Measurements from ENCODE around the gene NOX5.

Gene NOX5

DNA sequence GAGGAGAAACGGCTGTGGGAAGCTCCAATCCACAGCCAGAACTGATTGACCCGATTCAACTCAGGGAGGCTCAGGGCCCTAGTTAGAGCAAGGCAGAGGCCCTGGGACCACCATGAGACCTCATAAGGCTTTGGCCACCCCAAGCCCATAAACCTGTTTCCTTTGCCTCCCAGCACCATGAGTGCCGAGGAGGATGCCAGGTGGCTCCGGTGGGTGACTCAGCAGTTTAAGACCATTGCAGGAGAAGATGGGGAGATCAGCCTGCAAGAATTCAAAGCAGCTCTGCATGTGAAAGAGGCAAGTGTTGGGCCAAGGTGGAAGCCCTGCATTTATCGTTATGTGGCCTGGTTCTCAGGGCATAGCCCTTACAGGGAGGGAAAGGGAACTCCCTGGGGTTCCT is 11.9 kb downstream of the NOX5 start:
- no peaks in the 10 kb centered on the region for H3K27me3 ChIP-seq (replicated peaks; ENCODE audit: control insufficient read depth, insufficient read depth, low read length)
- H3K36me3 ChIP-seq (ENCODE audit: control insufficient read depth, insufficient read depth, low read length, severe bottlenecking): no peaks in the 10 kb centered on the region
- DNase-seq (ENCODE audit: low read depth): no peak
- H3K4me3 ChIP-seq (ENCODE audit: low read length): no peak overlapping the region
- H3K9me3 ChIP-seq (ENCODE audit: control insufficient read depth, low read length): no peaks in the 10 kb centered on the region
- H3K4me1 ChIP-seq (ENCODE audit: control insufficient read depth, insufficient read depth, low read length): peaks cover 4% of the 10 kb centered on the region
- H3K9ac ChIP-seq (ENCODE audit: low read length): no peak overlapping the region

DNA sequence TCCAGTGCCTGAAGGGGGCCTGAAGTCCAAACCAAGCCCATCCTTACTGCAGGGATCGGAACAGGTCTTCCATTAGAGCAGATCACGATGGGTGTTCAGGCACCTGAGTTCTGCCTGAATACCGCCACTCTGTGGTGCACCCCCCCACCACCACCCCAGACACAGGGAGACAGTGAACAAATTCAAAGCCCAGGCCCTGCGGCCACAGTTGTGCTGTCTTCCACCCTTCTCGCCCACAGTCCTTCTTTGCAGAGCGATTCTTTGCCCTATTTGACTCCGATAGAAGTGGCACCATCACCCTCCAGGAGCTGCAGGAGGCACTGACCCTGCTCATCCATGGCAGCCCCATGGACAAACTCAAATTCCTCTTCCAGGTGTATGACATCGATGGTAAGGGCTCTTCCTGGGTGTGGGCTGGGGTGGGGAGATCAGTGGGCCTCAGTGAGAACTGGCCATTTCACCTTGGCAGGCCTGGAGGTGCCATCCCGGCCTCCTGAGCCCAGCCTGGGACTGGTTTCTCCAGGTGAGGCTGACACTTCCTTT is 13.6 kb downstream of the NOX5 start:
- no peak for DNase-seq (ENCODE audit: low read depth)
- H3K9me3 ChIP-seq (ENCODE audit: control insufficient read depth, low read length): no peaks in the 10 kb centered on the region
- H3K4me3 ChIP-seq (ENCODE audit: low read length): no peak overlapping the region
- H3K36me3 ChIP-seq (ENCODE audit: control insufficient read depth, insufficient read depth, low read length, severe bottlenecking): no peaks in the 10 kb centered on the region
- peaks cover 12% of the 10 kb centered on the region for H3K4me1 ChIP-seq (ENCODE audit: control insufficient read depth, insufficient read depth, low read length)
- no peaks in the 10 kb centered on the region for H3K27me3 ChIP-seq (replicated peaks; ENCODE audit: control insufficient read depth, insufficient read depth, low read length)
- H3K9ac ChIP-seq (ENCODE audit: low read length): no peak overlapping the region

DNA sequence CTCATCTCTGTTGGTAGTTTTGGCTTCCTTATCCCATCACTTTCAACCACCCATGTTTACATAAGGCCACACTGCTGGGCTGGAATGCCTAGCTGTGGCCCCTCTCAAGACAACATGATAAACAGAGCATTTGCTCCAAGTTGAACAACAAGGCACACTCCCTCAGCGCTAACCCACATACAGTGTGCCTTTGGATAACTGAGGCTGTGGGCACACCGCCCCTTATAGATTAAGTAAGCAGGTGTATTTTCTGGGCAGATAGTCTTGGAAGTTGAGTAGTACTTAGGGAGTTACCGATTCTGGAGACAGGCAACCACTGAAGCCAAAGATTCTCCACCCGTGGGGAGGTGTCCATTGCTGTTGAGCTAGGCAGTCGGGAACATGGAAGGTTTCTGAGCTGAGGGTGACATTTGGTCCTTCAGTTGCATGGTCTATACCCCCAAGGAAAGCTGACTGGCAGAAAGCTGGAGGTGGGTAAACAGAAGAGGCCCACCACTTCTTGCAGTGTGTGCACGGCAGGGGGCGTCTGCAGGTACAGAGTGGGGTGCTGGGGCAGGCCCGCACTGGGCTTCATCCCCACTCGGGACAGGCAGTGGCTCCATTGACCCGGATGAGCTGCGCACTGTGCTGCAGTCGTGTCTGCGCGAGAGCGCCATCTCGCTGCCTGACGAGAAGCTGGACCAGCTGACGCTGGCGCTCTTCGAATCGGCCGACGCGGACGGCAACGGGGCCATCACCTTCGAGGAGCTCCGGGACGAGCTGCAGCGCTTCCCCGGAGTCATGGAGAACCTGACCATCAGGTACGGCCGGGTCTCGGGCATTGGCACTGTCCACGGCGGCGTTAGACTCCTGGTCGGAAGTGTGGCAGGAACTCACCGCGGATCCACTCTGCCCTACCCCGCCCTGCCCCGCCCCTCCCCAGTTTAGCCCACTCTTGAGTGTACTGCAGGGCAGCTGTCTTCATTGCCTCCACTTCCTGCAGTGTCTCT is 16.8 kb downstream of the NOX5 start:
- H3K9ac ChIP-seq (ENCODE audit: low read length): peak overlapping the region; percentile 24
- H3K27me3 ChIP-seq (replicated peaks; ENCODE audit: control insufficient read depth, insufficient read depth, low read length): no peaks in the 10 kb centered on the region
- peak overlapping the region; percentile 72 for H3K4me3 ChIP-seq (ENCODE audit: low read length)
- no peaks in the 10 kb centered on the region for H3K9me3 ChIP-seq (ENCODE audit: control insufficient read depth, low read length)
- DNase-seq (ENCODE audit: low read depth): peak; percentile 31
- H3K4me1 ChIP-seq (ENCODE audit: control insufficient read depth, insufficient read depth, low read length): peaks cover 13% of the 10 kb centered on the region
- H3K36me3 ChIP-seq (ENCODE audit: control insufficient read depth, insufficient read depth, low read length, severe bottlenecking): no peaks in the 10 kb centered on the region

DNA sequence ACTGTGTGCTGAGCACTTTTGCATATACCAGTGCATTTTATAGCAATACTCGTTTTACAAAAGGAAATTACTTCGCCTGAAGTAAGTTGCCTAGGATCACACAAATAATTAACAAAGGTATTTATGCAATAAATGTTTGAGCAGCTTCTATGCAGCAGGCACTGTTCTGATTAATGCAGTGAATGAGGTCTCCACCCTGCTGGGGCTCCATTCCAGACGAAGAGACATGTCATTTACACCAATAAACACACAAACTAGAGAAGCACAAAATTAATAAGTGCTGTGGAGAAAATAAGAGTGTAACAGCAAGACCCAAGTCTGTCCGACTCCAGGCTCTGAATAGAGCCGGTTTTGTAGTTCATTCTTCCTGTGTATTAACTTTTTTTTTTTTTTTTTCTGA is 17.5 kb downstream of the NOX5 start:
- Histone ChIP-seq H3K36me3 (ENCODE audit: control insufficient read depth, insufficient read depth, low read length, severe bottlenecking) (no peaks in the 10 kb centered on the region), H3K4me3 (ENCODE audit: low read length) (peak overlapping the region; percentile 72), H3K9ac (ENCODE audit: low read length) (no peak overlapping the region), H3K4me1 (ENCODE audit: control insufficient read depth, insufficient read depth, low read length) (peaks cover 13% of the 10 kb centered on the region), H3K27me3 (replicated peaks; ENCODE audit: control insufficient read depth, insufficient read depth, low read length) (no peaks in the 10 kb centered on the region), H3K9me3 (ENCODE audit: control insufficient read depth, low read length) (no peaks in the 10 kb centered on the region)
- DNase-seq (ENCODE audit: low read depth): no peak

DNA sequence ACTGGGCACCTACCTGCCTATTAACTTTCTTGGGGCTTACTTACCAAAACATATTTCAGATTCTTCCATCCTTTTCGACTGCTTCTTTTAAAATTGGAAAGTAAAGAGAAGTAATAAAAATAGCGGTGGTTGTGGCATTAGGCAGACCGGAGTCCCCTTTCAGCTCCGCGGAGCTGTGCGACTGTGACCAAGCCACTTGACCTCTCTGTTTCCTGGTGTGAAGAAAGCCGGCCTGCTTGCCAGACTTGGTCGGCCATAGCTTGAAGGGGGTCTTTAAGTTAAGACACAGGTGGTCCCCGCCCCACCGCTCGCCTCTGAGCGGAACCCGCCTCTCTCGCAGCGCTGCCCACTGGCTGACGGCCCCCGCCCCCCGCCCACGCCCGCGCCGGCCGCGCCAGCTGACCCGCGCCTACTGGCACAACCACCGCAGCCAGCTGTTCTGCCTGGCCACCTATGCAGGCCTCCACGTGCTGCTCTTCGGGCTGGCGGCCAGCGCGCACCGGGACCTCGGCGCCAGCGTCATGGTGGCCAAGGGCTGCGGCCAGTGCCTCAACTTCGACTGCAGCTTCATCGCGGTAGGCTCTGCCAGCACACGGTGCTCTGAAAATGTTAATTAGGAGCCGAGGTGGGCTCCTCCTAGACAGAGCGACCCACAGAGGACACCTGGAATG is 18.3 kb downstream of the NOX5 start:
- no peak for DNase-seq (ENCODE audit: low read depth)
- H3K9ac ChIP-seq (ENCODE audit: low read length): no peak overlapping the region
- peaks cover 13% of the 10 kb centered on the region for H3K4me1 ChIP-seq (ENCODE audit: control insufficient read depth, insufficient read depth, low read length)
- no peaks in the 10 kb centered on the region for H3K9me3 ChIP-seq (ENCODE audit: control insufficient read depth, low read length)
- no peaks in the 10 kb centered on the region for H3K27me3 ChIP-seq (replicated peaks; ENCODE audit: control insufficient read depth, insufficient read depth, low read length)
- H3K4me3 ChIP-seq (ENCODE audit: low read length): no peak overlapping the region
- H3K36me3 ChIP-seq (ENCODE audit: control insufficient read depth, insufficient read depth, low read length, severe bottlenecking): no peaks in the 10 kb centered on the region

DNA sequence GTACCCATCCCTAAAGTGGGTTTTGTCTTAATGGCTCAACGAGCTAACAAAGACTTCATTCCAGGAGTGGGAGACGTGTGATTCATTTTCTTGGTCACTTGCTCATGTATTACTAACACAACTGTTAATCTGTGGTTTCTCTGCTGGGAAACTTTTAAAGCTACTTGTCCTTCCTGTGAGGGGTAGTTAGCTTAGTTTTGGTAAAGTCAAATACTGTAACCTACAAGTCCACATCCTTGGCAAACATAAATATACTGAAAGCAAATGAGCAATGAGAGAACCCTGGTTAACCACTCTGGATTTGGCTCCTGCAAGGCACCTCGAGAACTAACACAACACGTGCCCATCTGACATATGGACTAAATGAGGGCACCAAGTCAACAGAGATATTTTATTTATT is 19.9 kb downstream of the NOX5 start:
- peak; percentile 19 for DNase-seq (ENCODE audit: low read depth)
- peaks cover 13% of the 10 kb centered on the region for H3K4me1 ChIP-seq (ENCODE audit: control insufficient read depth, insufficient read depth, low read length)
- no peak overlapping the region for H3K9ac ChIP-seq (ENCODE audit: low read length)
- H3K27me3 ChIP-seq (replicated peaks; ENCODE audit: control insufficient read depth, insufficient read depth, low read length): peaks cover 7% of the 10 kb centered on the region
- H3K36me3 ChIP-seq (ENCODE audit: control insufficient read depth, insufficient read depth, low read length, severe bottlenecking): no peaks in the 10 kb centered on the region
- H3K4me3 ChIP-seq (ENCODE audit: low read length): no peak overlapping the region
- H3K9me3 ChIP-seq (ENCODE audit: control insufficient read depth, low read length): no peaks in the 10 kb centered on the region

DNA sequence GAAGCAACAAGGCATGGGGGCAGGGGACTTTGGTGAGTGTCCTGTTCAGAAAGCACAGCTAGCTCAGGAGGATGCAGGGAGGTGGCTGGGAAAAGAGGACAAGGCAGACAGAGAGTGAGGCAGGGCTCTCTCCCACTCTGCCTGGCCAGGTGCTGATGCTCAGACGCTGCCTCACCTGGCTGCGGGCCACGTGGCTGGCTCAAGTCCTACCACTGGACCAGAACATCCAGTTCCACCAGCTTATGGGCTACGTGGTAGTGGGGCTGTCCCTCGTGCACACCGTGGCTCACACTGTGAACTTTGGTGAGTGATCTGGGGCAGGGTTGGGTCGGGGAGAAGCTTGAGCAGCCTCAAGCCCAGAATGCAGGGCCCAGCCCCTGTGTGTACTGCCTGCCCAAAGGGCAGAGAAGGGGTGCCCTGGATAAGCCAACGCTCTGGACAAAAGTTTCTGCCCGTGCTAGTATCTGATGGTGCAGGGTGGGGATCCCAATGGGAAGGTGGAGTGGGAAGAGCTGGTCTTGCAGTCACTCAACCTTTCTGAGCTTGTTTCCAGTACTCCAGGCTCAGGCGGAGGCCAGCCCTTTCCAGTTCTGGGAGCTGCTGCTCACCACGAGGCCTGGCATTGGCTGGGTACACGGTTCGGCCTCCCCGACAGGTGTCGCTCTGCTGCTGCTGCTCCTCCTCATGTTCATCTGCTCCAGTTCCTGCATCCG is 20.9 kb downstream of the NOX5 start:
- Histone ChIP-seq H3K27me3 (replicated peaks; ENCODE audit: control insufficient read depth, insufficient read depth, low read length) (peaks cover 7% of the 10 kb centered on the region), H3K9me3 (ENCODE audit: control insufficient read depth, low read length) (no peaks in the 10 kb centered on the region), H3K9ac (ENCODE audit: low read length) (no peak overlapping the region), H3K4me3 (ENCODE audit: low read length) (no peak overlapping the region), H3K36me3 (ENCODE audit: control insufficient read depth, insufficient read depth, low read length, severe bottlenecking) (no peaks in the 10 kb centered on the region), H3K4me1 (ENCODE audit: control insufficient read depth, insufficient read depth, low read length) (peaks cover 13% of the 10 kb centered on the region)
- no peak for DNase-seq (ENCODE audit: low read depth)

DNA sequence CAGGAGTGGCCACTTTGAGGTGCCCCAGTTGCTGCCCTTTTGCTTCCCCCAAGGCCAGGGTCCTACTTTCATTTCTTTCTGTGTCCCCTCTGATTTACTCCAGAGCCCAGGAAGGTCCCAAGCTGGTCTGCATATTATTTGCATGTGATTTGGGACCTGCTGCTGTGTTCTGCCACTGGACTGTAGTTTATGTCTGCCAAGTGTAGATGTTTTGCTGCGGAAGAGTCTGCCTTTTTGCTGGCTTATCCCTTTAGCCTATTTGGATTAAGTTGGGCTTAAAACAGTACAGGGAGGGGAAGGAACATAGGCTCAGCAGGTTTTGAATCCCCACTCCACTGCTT is 21.4 kb downstream of the NOX5 start:
- Histone ChIP-seq H3K9ac (ENCODE audit: low read length) (no peak overlapping the region), H3K4me3 (ENCODE audit: low read length) (no peak overlapping the region), H3K36me3 (ENCODE audit: control insufficient read depth, insufficient read depth, low read length, severe bottlenecking) (no peaks in the 10 kb centered on the region), H3K27me3 (replicated peaks; ENCODE audit: control insufficient read depth, insufficient read depth, low read length) (peaks cover 7% of the 10 kb centered on the region), H3K4me1 (ENCODE audit: control insufficient read depth, insufficient read depth, low read length) (peaks cover 13% of the 10 kb centered on the region), H3K9me3 (ENCODE audit: control insufficient read depth, low read length) (no peaks in the 10 kb centered on the region)
- DNase-seq (ENCODE audit: low read depth): no peak

DNA sequence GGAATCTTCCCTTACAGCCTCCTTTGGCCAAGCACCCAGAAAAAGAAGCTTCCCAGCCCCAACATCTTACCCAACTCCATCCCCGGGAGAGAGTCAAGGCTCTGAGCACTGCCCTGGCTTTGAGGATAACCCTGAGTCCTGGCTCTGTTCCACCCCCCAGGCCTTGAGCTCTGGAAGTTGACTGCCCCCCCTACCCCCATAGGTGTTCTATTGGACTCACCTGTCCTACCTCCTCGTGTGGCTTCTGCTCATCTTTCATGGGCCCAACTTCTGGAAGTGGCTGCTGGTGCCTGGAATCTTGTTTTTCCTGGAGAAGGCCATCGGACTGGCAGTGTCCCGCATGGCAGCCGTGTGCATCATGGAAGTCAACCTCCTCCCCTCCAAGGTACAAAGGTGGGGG is 22.3 kb downstream of the NOX5 start:
- Histone ChIP-seq H3K36me3 (ENCODE audit: control insufficient read depth, insufficient read depth, low read length, severe bottlenecking) (no peaks in the 10 kb centered on the region), H3K9me3 (ENCODE audit: control insufficient read depth, low read length) (no peaks in the 10 kb centered on the region)

DNA sequence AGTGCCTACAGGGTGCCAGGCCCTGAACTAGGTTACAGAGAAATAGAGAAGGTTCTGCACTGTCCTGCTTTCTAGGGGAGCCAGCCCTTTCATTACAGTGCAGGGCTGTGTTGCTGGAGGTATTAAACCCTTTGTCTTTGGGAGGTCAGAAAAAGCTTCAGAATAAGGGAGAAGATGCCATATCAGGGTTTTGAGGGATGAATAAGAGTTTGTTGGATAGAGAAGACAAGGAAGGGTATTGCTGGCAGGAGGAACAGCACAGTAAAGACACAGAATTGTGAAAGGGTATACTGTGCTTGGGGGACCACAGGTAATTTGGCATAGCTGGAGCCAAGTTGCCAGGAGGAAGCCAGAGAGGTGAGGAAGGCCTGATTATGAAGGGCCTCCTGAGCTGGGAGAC is 23.0 kb downstream of the NOX5 start:
- Histone ChIP-seq H3K27me3 (replicated peaks; ENCODE audit: control insufficient read depth, insufficient read depth, low read length) (peaks cover 7% of the 10 kb centered on the region), H3K9ac (ENCODE audit: low read length) (no peak overlapping the region), H3K9me3 (ENCODE audit: control insufficient read depth, low read length) (no peaks in the 10 kb centered on the region), H3K36me3 (ENCODE audit: control insufficient read depth, insufficient read depth, low read length, severe bottlenecking) (no peaks in the 10 kb centered on the region), H3K4me3 (ENCODE audit: low read length) (no peak overlapping the region), H3K4me1 (ENCODE audit: control insufficient read depth, insufficient read depth, low read length) (peaks cover 6% of the 10 kb centered on the region)
- DNase-seq (ENCODE audit: low read depth): no peak

More for the DNA sequence above, 22.3 kb downstream of the NOX5 start:
- no peak for DNase-seq (ENCODE audit: low read depth)
- Histone ChIP-seq H3K4me3 (ENCODE audit: low read length) (no peak overlapping the region), H3K27me3 (replicated peaks; ENCODE audit: control insufficient read depth, insufficient read depth, low read length) (peaks cover 7% of the 10 kb centered on the region), H3K9ac (ENCODE audit: low read length) (no peak overlapping the region), H3K4me1 (ENCODE audit: control insufficient read depth, insufficient read depth, low read length) (peaks cover 10% of the 10 kb centered on the region)

DNA sequence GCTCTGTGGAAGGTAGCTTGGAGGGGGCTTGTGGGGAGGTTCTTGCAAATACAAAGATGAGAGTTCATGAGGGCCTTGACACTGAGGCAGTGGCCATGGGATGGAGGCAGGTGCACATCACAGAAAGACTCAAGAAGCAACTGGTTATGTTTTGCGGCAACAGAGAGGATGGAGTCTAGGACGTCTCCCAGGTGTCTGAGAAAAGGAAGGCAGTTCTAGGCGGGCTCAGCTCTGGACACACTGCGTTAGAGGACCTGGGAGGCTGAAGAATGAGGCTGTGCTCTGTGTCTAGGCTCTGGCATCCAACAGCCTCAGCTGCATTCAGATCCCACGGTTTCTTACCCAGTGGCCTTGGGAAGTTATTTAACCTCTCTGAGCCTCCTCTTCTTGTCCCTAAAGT is 23.5 kb downstream of the NOX5 start:
- no peak overlapping the region for H3K4me3 ChIP-seq (ENCODE audit: low read length)
- H3K27me3 ChIP-seq (replicated peaks; ENCODE audit: control insufficient read depth, insufficient read depth, low read length): peaks cover 7% of the 10 kb centered on the region
- H3K36me3 ChIP-seq (ENCODE audit: control insufficient read depth, insufficient read depth, low read length, severe bottlenecking): no peaks in the 10 kb centered on the region
- no peak for DNase-seq (ENCODE audit: low read depth)
- H3K9me3 ChIP-seq (ENCODE audit: control insufficient read depth, low read length): no peaks in the 10 kb centered on the region
- peaks cover 6% of the 10 kb centered on the region for H3K4me1 ChIP-seq (ENCODE audit: control insufficient read depth, insufficient read depth, low read length)
- no peak overlapping the region for H3K9ac ChIP-seq (ENCODE audit: low read length)
